GM10266 (cell line): ENCODE measurements around the gene TADA2A.
"Not testable (repeated sequence)": the region's sequence is repeated elsewhere in the genome, so short reads cannot be mapped to it uniquely, and the experiment has no call there.

ENCODE experiments used
- DNase-seq: peaks from one replicate; pipeline ENCODE4 v3.0.0; 2012; ENCODE audit errors: extremely low spot score
- CTCF ChIP-seq: IDR thresholded peaks from 2 replicates; pipeline ENCODE4 v1.5.1; 2012; ENCODE audit warnings: mild to moderate bottlenecking, low read depth; ENCODE audit not compliant: control insufficient read depth, insufficient read depth; ENCODE audit errors: missing control alignments

TADA2A gene

GRCh38 chr17:37400505-37400904 is 6.2 kb upstream of the TADA2A start:
- no peak for DNase-seq
- TF ChIP-seq CTCF = no peak

DNA sequence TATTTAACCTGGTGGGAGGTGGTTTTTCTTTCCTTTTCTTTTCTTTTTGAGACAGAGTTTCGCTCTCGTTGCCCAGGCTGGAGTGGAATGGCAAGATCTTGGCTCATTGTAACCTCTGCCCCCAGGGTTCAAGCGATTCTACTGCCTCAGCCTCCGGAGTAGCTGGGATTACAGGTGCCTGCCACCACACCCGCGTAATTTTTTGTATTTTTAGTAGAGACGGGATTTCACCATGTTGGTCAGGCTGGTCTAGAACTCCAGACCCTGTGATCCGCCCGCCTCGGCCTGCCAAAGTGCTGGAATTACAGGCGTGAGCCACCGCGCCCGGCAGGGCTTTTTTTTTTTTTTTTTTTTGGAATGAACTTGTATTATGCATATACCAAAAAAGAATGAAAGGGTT is 1.2 kb upstream of the TADA2A start:
- not testable (repeated sequence) for DNase-seq

DNA sequence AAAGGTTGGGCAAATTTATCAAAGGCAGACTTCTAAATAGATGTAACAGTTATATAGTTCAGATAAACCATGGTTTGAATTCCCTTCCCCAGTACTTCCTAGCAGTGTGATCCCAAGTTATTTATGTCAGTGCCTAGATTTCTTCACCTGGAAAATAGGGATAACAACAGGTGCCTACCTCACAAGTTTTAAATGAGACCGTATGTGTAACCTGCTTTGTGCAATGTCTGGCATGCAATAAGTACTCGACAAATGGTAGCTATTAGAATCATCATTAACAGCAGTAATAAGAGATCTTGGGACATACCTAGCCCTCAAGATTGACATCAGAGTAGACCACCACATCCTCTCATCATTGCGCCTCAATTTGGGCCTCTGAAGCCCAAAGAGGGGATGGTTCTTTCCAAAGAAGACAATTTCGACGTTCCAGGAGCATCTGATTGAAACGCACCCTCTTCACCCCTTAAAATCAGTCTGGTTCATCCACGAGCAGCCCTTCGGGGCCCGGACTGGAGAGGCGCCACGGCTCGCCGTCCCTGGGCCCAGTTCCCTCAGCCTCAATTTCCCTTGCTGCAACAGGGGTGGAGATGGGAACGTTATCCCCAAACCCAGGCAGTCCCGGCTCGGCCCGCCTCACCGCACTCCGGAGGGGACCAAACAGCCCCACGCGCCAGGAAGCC is 591 bp upstream of the TADA2A start:
- peak; percentile 33 for DNase-seq
- no peak for TF ChIP-seq CTCF

- not testable (repeated sequence) for DNase-seq
Observed at GRCh38 chr17:37408145-37408479, 1.4 kb downstream of the TADA2A start.

DNA sequence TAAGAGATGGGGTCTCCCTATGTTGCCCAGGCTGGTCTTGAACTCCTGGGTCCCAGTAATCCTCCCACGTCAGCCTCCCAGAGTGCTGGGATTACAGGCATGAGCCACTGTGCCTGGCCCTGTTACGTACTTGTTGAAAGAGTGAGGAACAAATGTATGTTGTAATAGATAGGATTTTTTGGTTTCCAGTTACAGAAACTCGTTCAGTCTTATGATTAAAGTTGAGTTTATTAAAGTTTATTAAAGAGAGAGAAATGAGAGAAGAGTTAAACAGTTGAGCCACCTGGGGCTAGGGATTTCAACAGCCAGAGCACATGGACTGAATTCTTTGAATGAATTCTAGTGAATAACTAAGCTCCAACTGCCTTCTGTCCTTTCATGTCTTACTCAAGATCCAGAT is 3.7 kb downstream of the TADA2A start:
- TF ChIP-seq CTCF = no peak
- no peak for DNase-seq

- TF ChIP-seq CTCF = no peak
- no peak for DNase-seq
Observed at GRCh38 chr17:37413875-37414519, 7.3 kb downstream of the TADA2A start.

DNA sequence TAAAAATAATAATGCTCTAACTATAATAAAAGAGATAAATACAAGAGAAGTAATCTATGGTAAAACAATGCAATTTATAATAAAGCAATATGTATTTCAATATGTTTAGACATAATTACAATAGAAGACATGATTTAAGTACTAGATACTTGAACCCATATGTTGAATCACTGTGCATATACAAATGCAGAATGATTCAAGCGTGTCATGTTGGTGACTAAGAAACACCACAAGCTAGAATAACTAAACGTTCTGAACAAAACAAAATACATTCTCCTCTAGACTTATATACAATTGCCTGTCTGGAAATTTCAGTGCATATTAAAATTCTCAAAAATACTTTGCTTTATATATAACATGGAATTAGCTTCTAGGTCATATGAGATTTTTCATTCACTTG is 11.2 kb downstream of the TADA2A start:
- TF ChIP-seq CTCF = no peak
- DNase-seq = no peak

DNA sequence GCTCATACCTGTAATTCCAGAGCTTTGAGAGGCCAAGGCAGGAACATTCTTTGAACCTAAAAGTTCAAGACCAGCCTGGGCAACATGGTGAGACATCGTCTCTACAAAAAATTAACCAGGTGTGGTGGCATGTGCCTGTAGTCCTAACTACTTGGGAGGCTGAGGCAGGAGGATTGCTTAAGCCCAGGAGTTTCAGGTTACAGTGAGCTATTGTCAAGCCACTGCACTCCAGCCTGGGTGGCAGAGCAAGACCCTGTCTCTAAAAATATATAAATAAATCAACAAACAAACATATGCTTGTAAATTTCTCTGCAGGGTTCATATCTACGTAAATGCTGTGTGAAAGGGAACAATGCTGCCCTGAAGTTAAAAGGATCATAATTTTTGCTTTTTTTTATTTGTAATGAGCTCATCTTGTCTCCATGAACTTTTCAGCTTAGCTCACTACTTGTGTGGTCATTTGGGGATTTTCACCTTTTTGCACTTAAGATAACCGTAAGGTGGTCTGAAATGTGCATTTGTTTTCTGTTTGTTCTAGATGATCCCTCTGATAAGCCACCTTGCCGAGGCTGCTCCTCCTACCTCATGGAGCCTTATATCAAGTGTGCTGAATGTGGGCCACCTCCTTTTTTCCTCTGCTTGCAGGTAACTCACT is 16.4 kb downstream of the TADA2A start:
- TF ChIP-seq CTCF = no peak
- DNase-seq = no peak
